GOT3 (cell line): ENCODE measurements around the gene AKAP5.

Experiments used
- DNase-seq: peaks from one replicate; lab custom pipeline; 2025; ENCODE audit warnings: mixed read lengths; lab: John Stamatoyannopoulos, UW

The AKAP5 gene

DNA sequence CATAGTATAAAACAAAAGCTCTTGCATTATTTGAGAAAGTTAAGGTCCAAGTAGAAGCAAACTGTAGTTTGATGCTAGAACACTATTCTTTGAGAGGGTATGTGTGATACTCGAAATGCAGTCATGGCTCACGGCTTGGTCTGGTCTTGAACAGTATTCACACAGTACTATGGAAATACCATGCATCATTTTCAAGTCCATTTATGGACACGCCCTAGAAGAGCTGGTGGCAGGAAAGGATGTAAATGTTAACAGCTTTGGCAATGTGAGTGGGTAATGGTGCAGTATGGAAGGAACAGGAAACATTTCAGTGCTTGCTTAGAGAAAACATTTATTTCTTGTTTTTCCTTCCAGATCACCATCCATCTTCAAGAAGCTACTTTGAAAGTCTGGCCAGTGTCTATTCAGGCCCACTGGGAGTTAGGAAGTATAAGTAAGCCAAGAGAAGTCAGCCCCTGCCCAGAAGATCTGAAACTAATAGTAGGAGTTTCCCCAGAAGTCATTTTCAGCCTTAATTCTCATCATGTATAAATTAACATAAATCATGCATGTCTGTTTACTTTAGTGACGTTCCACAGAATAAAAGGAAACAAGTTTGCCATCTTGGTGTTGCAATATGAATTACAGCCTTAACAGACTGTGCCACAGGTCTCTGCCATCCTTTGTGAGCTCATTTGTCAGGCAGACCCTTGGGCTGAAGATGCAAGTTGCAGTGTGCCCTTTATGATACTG, 5.7 kb upstream of the AKAP5 start:
- no peak for DNase-seq

DNA sequence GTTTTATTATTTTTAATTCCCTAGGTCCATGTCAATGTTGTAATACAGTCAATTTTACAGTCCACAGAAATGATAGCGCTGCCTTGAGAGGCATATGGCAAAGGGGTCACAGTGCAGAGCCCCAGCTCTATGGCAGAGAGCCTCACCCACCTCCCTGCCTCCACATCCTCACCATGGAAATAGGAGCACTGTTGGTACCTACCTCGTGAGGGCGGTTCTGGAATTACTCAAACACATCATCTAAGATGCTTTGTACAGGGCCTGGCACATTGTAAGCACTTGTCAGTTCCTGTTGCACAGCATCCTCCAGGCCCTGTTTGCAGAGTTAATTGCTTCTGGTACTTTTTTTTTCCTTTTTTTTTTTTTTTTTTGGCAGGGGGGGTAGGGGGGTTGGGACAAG, 4.1 kb upstream of the AKAP5 start:
- DNase-seq: no peak

DNA sequence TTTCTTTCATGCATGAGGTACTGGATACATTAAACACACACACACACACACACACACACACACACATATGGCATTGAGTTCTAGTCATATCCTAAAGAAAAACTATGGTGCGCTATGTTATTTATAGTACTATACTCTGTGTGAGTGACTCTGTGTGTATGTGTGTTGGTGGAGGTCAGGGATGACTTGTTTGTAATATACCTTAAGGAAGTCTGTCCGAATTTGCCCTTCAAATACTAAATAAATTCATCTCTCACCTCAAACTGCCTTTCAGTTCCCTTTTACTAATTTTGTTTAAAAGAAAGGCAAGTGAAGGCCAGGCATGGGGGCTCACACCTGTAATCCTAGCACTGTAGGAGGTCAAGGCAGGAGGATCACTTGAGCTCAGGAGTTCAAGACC, 2.1 kb upstream of the AKAP5 start:
- DNase-seq: no peak

DNA sequence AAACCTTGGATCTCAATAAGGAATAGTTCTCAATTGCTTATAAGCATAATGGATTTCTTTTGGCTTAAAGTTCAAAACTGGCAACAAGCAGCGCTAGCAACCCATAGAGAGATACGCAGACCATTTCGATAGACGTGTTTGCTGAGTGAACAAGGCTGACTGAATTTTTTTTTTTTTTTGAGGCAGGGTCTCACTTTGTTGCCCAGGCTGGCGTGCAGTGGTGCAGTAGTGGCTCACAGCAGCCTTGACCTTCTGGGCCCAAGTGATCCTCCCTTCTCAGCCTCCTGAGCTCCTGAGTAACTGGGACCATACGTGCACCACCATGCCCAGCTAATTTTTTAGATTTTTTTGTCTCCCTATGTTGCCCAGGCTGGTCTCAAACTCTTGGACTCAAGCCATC, 1.4 kb upstream of the AKAP5 start:
- DNase-seq: no peak

DNA sequence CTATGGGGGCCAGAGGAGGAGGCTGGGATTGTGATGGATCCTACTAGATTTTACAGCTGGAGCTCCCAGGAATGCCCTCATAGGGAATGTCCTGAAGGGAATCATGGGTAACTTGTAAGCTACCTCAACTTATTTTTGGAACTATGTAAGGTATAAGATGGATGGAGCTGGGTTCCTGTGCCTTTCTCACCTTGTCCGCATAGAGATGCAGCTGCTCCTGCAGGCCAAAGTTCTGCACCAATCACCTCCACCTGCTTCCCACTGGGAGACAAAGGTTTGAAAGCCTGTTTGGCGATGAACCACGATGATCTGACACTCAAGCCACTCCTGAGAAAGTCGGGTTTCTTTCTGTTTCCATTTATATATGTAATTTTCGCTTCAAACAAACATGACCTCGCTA, 648 bp upstream of the AKAP5 start:
- no peak for DNase-seq

DNA sequence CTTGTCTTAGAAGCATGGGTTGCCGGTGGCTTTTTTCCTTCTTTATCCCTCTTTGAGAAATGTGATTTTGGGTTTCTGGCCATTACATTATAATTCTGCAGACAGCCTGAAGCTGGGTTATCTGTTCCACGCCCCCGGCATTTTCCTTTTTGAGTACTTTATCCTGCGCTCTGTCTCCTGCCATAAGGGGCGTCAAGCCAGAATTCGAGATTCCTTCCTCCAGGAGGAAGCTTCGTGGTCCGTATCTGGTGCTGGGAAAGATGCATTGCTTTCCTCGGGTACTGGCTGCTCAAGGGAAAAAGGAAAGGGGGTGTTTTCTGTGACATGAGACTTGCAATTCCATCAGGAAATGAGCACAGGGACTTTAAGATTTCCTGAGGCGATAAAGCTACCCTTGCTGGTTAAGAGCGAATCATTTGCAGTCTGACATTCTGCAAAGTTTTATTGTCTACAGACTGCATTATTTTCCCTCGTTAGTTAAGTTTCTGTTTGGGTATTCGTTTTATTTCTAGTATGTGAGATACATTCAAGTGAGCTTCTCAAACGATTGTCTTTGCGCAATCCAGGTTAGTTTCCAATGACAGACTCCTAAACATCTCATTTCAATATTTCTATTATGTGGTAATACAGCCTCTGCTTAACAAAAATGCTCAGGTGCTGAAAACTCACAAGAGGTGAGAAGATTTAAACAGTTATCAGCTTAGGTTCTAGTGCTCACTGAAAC, 694 bp downstream of the AKAP5 start:
- no peak for DNase-seq

DNA sequence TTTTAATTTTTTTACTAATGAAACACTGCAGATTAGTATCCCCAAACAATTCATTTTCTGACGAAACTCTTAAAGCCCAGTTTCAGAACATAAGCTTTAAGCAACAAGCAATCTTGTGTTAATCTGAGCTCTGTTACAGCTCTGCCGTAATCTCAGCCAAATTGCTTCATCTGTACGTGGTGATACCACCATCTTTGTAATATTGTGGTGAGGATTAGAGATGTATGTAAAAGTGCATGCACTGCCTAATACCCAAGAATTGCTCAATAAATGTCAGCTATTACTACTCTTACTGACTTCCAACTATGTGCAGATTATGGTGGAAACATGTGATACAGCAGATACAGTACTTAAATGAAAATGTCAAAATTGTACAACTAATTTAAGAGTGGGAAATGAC, 1.8 kb downstream of the AKAP5 start:
- DNase-seq: no peak

DNA sequence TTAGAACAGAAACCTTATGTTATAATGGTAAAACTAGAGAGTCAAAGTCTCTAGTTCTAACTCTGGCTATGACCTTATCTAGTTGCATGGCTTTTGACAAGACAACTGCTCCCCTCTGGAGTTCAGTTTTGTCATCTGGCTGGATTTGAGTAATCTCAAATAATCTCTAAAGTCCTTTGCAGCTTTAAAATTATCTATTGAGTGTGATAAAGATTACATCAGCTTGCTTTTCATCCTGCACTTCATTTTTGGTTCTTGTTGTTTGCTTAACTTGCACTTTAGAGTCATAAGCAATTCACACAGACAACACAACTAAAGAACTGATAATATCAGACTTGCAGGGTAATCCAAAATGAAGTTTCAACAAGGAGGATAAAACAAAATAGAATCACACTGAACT, 2.3 kb downstream of the AKAP5 start:
- no peak for DNase-seq

DNA sequence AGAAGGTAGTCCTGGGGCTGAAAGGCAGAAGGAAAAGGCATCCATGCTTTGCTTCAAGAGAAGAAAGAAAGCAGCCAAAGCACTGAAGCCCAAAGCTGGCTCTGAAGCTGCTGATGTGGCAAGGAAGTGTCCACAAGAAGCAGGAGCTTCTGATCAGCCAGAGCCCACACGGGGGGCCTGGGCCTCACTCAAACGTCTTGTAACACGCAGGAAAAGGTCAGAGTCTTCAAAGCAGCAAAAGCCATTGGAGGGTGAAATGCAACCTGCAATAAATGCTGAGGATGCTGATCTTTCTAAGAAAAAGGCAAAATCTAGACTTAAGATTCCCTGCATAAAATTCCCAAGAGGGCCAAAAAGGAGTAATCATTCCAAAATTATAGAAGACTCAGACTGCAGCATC, 3.2 kb downstream of the AKAP5 start:
- DNase-seq: no peak

DNA sequence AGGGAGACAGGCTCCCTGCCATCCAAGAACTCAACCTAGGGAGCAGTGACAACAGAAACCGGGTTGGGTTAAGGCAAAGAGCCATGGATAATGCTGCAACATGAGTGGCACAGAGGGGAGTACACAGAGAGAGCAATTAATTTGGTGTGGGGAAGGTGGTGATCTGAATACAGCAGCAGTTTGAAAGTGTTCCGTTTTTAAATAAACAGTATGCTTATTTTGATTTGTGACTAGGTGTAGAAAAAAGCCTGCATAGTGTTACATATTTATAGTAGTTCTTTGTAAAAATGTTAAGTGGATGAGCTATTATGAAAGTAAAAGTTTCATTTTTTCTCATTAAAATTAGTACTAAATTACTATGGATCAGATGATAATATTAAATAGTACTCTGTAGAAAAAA, 8.7 kb downstream of the AKAP5 start:
- no peak for DNase-seq

DNA sequence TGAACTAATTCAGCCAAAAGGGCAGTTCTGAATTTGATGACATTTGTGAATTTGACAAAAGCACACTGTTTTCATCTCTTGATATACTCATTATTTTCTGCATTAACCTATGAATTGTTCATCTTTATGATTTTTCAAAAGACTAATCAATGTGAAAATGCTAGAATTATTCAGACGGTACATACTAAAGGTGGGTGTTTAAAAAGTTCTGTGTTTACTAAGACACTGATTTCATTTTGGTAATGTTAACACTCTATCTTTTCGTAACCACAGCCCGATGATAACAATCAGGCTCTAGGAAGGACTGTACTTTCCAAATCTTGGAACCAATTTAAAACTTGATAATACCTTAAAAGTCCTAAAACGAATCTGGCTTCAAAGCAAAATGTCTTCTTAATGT, 9.4 kb downstream of the AKAP5 start:
- DNase-seq: no peak

DNA sequence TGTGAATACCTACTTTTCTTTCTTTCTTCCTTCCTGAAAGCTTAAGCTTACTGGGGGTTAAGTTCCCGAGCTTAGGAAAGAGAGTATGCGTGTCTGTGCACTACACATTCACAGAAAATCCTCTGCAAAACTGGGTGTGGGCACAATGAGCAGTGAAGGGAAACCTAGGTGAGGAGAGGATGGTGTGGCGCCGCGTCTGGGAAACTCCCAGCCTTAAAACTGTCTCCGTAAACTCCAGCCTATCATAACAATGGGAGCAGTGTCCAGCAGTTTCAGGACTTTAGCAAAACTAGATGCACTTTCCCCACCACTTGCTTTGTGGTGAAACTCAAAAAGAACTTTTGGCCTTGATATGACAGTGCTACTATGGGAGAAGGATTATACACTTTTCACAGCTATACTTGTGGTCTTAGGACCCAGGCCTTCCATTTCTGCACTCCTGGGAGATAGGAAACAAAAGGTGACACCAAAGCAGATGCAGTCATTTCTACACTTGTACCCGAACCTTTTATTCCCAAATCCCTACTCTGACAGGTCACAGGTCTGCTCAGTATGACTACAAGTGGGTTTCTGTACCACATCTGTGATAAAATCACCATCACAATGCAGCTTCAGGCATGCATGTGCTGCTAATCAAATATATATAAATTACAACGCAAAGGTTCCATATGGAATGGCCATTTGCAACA, 10.4 kb downstream of the AKAP5 start:
- DNase-seq: no peak

DNA sequence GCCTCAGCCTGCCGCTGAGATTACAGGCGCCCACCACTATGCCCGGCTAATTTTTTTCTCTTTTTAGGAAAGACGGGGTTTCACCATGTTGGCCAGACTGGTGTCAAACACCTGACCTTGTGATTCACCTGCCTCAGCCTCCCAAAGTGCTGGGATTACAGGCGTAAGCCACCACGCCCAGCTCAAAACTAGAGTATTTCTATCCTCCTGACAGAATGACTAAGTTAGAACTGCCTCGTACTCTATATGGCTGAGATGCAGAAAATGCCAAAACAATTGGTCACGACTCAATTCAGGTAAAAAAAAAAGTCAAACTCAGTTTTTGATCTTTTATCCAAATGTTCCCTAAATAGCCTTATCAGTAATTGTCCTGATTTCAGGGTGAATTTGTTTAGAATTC, 11.1 kb downstream of the AKAP5 start:
- no peak for DNase-seq

DNA sequence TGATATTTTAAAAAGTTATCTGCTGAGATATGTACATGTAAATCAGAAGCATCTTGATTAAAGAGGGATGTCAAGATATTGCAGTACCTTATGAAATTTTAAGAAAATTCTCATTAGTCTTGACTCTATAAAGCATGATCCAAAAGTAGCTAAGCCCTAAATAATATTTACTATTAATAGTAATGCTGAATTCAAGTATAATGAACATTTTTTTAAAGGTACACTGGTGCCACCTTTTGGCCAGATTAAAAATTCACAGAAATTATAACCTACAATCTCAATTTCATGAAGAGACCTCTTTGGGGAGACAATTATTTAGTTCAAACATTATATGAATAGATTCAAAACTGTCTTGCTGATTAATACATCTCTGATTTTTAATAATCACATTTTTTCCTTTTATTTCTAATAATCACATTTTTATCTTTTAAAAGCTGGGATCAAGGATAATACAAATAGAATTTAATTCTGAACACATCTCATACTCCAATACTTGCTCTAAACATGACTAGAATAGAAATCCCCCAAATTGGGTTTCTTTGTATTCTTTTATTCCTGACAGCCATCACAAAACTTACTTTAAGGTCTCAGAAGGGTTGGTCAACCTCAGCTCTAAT, 13.4 kb downstream of the AKAP5 start:
- no peak for DNase-seq

DNA sequence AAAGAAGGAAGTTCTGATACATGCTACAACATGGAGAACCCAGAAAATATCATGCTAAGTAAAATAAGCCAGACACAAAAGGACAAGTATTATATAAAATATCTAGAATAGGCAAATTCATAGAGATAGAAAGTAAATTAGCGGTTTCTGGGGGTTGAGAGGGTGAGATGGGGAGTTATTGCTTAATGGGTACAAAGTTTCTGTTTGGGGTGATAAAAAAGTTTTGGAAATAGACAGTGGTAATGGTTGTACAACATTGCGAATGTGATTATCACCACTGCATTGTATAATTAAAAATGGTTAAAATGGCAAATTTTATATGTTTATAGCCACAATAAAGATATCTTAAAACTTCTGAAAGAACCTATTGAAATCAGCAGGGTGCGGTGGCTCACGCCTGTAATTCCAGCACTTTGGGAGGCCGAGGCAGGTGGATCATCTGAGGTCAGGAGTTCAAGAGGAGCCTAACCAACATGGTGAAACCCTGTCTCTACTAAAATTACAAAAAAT, 23.3 kb downstream of the AKAP5 start:
- DNase-seq: no peak

DNA sequence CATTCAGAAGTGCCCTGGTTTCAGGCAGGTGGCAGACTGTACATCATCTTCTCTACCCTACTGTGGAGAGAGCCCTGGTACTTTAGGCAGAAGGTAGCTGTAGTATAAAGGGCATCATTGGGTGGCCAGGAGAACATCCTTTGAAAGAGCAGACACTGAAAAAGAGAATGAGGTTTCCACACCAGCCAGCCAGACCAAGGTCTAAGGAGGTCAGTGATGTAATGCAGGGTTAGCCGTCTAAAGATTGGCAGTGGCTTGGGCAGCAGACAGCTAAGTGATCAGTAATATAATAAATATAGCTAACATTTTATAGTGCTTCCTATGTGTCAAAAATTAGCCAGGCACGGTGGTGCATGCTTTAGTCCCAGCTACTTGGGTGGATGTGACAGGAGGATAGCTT, 26.3 kb downstream of the AKAP5 start:
- no peak for DNase-seq

DNA sequence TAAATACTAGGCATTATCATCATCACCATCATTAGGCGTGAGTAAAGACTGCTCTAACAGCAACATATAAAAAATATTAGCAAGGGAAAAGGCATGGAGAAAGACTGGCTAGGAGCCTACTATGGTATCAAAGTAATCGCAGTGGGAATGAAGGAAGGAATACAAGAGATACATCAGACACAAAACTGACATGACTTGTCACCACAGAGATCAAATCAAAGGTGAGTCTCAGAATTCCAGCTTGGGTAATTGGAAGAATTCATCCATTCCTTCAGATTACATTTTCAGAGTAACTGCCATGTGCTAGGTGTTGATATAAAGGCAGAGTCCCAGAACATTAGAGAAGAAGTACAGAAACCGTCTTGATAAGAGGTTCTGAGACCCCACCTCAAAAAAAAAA, 28.2 kb downstream of the AKAP5 start:
- no peak for DNase-seq

DNA sequence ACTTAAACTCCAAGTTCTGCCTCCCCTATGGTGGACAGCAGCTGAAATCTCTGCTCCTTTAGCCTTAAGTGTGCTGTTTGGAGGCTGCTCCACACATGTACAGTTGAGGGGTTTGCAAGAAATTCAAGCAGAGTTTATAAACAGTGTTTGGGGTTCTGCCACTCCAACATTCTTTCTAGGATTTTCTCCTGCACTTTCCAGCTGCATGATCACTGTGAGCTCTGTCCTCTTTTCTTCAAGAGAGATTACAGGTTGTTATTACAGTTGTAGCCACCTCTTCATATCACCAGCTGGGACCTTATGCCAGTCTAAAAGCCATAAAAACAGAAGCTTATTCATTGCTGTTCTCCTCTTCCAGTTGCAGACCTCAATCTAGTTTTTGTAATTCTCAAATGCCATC, 30.0 kb downstream of the AKAP5 start:
- DNase-seq: no peak

DNA sequence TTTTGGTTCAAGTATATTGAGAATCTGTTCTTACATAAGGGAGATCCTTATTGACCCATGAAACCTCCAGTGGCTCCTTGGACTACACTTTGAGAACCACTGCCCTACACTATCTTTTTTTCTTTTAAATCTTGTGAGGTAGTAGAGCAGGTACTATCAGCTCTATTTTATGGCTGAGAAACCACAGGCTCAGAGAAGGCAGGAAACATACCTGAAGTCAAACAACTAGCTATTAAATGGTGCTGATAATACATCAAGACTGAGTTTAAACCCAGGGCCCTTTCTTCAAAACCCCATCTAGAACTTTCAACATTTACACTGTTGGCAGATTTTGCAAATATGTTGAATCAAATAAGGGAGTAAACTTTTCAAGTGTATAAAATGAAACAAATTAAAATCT, 31.5 kb downstream of the AKAP5 start:
- DNase-seq: no peak

DNA sequence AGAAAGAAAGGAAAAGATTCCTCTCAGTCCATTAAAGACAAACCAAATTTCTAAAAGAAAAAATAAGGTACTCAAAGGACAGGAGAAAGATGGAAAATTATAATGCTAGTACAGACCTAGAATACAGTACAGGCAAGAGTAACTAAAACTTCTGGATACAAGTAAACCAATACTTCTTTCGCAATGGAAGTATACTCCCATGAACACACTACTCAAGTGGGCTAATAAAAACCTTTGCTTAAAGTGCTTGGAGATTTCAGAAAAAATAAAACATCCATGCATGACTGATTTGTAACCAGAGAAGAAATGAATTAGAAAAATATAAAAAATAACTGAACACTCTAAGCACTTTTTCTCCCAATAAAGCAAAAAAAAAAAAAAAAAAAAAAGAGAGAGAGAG, 34.8 kb downstream of the AKAP5 start:
- no peak for DNase-seq

DNA sequence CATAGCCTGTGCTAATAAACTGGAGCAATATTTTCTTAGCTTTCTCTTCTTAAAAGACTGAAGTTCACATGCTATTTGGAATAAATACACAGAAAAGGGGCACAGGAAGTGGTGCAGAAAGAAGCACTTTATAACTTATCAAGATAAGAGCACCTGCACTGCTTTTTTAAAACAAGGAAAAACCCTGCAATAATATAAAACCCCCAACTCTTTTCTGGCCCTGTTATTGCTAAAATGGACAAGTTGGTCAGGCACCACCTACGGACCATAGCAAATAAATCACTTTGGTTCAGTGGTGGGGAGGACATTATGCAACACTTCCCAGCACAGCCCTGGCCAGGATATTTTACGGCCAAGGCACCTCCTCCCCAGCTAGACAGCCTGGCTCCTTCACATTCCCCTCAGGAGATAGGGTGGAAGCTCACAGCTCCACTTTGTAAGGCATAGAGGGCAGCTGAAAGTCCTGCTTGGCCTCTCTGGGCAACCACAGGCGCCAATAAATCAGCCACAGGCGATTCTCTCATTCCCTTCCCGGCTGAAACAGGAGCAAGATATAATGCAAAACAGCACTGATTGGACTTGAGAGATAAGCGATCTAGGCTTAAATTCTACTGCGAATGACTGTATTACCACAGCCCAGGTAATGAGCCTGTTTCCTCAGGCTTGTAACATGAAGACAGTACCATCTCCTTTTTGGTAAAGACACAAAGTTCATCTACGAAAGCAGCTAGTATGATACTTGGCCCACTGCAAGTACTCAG, 36.3 kb downstream of the AKAP5 start:
- no peak for DNase-seq

DNA sequence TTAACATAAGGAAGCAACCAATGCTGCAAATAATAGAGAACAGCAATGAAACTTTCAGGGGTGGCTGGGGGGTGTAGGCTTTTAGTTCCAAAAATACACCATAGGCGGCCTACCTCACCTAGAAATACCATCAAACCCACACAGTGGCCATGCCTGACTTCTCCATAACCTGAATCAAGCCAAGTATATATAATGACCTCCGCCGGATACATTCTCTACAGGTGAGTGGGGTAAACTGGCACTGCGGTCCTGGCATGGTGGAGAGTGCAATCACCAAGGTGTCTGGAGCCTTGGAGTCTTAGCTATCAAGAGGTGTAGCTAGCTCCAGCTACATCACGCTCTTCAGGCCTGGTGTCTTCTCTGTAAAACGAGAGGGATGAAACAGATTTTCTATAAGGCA, 37.2 kb downstream of the AKAP5 start:
- DNase-seq: no peak
